HL-60 (cell line): ENCODE results near the gene OR51B4.

ENCODE experiments used
- GABPA ChIP-seq: IDR thresholded peaks from 2 replicates; pipeline ENCODE4 v1.6.1; 2012; ENCODE audit warnings: low read depth
- POLR2AphosphoS5 ChIP-seq: IDR thresholded peaks from 2 replicates; pipeline ENCODE4 v1.6.1; 2012; ENCODE audit warnings: low read depth
- TF ChIP-seq, protein P1 (sequence below): IDR thresholded peaks from one replicate; pipeline ENCODE4 v1.5.1; 2011; ENCODE audit warnings: low read length, control low read depth, inconsistent platforms; ENCODE audit not compliant: insufficient read depth
- TF ChIP-seq, protein P2 (sequence below): IDR thresholded peaks from 2 replicates; pipeline ENCODE4 v1.6.1; 2012; ENCODE audit warnings: low read depth; ENCODE audit not compliant: insufficient replicate concordance

DNA sequence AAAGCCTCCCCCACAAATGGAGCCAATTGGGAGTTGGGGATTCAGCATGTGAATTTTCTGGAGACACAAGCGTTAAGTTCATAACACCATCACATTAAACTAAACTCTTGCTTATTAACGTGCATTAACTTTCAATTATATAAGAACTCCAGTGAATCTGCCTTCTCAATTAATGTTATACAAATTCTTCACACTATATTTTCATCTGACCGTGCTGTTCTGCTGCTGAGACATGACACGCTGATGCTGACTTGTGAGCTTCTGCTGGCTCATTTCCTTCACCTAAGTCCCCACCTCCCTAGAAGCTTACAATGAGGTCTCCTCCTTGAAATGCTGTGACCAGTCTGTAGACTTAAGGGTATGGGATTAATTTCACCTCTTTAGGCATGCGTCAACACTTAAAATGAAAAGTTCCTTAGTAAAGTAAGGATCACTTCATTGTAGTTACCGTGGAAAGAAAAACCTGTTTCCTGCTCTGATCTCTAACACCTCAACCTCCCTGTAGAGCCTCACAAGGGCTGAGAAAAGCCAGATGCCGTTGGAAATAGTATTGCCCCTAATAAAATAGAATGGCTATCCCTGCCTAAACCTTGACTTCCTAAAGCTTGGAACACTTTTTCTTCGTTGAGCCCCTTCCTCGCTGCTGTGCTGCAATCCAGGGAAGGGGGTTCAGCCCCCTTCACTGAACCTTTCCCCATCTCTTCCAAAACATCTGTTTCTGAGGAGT is 49.4 kb downstream of the OR51B4 start:
- no peak for TF ChIP-seq POLR2AphosphoS5
- TF ChIP-seq, protein P1, sequence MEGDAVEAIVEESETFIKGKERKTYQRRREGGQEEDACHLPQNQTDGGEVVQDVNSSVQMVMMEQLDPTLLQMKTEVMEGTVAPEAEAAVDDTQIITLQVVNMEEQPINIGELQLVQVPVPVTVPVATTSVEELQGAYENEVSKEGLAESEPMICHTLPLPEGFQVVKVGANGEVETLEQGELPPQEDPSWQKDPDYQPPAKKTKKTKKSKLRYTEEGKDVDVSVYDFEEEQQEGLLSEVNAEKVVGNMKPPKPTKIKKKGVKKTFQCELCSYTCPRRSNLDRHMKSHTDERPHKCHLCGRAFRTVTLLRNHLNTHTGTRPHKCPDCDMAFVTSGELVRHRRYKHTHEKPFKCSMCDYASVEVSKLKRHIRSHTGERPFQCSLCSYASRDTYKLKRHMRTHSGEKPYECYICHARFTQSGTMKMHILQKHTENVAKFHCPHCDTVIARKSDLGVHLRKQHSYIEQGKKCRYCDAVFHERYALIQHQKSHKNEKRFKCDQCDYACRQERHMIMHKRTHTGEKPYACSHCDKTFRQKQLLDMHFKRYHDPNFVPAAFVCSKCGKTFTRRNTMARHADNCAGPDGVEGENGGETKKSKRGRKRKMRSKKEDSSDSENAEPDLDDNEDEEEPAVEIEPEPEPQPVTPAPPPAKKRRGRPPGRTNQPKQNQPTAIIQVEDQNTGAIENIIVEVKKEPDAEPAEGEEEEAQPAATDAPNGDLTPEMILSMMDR, result no peak
- TF ChIP-seq, protein P2, sequence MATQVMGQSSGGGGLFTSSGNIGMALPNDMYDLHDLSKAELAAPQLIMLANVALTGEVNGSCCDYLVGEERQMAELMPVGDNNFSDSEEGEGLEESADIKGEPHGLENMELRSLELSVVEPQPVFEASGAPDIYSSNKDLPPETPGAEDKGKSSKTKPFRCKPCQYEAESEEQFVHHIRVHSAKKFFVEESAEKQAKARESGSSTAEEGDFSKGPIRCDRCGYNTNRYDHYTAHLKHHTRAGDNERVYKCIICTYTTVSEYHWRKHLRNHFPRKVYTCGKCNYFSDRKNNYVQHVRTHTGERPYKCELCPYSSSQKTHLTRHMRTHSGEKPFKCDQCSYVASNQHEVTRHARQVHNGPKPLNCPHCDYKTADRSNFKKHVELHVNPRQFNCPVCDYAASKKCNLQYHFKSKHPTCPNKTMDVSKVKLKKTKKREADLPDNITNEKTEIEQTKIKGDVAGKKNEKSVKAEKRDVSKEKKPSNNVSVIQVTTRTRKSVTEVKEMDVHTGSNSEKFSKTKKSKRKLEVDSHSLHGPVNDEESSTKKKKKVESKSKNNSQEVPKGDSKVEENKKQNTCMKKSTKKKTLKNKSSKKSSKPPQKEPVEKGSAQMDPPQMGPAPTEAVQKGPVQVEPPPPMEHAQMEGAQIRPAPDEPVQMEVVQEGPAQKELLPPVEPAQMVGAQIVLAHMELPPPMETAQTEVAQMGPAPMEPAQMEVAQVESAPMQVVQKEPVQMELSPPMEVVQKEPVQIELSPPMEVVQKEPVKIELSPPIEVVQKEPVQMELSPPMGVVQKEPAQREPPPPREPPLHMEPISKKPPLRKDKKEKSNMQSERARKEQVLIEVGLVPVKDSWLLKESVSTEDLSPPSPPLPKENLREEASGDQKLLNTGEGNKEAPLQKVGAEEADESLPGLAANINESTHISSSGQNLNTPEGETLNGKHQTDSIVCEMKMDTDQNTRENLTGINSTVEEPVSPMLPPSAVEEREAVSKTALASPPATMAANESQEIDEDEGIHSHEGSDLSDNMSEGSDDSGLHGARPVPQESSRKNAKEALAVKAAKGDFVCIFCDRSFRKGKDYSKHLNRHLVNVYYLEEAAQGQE, result no peak
- TF ChIP-seq GABPA, result no peak
